ENCODE results near the gene HEBP2. TPM values are rescaled to one million over a fixed set of nuclear protein-coding genes. Genes with fewer than 3 reads are reported as not detected.

The HEBP2 gene
- total and polyA plus RNA-seq, 2 experiments from 2014 or later: 25.6 to 118 TPM

GRCh38 chr6:138371452-138371711, 32.6 kb upstream of the HEBP2 start:
- peaks cover 2% of the 10 kb centered on the region for H3K27me3 Mint-ChIP-seq (ENCODE audit: insufficient read depth, low read depth, poor library complexity)
- Histone ChIP-seq H3F3A (replicated peaks; ENCODE audit: low read depth) (no peaks in the 10 kb centered on the region), H3K4me3 (no peak overlapping the region), H2AFZ (no peak overlapping the region), H3K4me1 (ENCODE audit: insufficient read depth) (peaks cover 10% of the 10 kb centered on the region; the same call in 1 of the 2 replicates), H3K9me2 (ENCODE audit: insufficient read depth) (no peaks in the 10 kb centered on the region), H3K27ac (ENCODE audit: low read depth) (no peak overlapping the region), H3K36me3 (ENCODE audit: insufficient read depth) (no peaks in the 10 kb centered on the region), H3K79me2 (replicated peaks; ENCODE audit: insufficient read depth) (no peaks in the 10 kb centered on the region), H3K27me3 (ENCODE audit: insufficient read depth) (no peaks in the 10 kb centered on the region), H4K20me1 (replicated peaks; ENCODE audit: insufficient read depth) (no peaks in the 10 kb centered on the region), H3K4me2 (no peak overlapping the region)
- DNase-seq (ENCODE audit: low spot score): no peak
- no peak overlapping the region for H3K27ac Mint-ChIP-seq
- no peak for ATAC-seq
- H3K4me1 Mint-ChIP-seq: peaks cover 19% of the 10 kb centered on the region; the same call in 2 of the 3 replicates
- no peak overlapping the region for H3K4me3 Mint-ChIP-seq
- no peak for TF ChIP-seq ZNF462 (CRISPR knock-in tag; IDR thresholded peaks at IDR 0.05)
- TF ChIP-seq, protein P1, sequence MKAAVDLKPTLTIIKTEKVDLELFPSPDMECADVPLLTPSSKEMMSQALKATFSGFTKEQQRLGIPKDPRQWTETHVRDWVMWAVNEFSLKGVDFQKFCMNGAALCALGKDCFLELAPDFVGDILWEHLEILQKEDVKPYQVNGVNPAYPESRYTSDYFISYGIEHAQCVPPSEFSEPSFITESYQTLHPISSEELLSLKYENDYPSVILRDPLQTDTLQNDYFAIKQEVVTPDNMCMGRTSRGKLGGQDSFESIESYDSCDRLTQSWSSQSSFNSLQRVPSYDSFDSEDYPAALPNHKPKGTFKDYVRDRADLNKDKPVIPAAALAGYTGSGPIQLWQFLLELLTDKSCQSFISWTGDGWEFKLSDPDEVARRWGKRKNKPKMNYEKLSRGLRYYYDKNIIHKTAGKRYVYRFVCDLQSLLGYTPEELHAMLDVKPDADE (IDR thresholded peaks at IDR 0.05): no peak
- no peak for TF ChIP-seq JUNB (IDR thresholded peaks at IDR 0.05; ENCODE audit: unreplicated experiment)
- no peak for TF ChIP-seq ZNF331 (CRISPR knock-in tag; IDR thresholded peaks at IDR 0.05; ENCODE audit: low read depth)
- TF ChIP-seq, protein P2, sequence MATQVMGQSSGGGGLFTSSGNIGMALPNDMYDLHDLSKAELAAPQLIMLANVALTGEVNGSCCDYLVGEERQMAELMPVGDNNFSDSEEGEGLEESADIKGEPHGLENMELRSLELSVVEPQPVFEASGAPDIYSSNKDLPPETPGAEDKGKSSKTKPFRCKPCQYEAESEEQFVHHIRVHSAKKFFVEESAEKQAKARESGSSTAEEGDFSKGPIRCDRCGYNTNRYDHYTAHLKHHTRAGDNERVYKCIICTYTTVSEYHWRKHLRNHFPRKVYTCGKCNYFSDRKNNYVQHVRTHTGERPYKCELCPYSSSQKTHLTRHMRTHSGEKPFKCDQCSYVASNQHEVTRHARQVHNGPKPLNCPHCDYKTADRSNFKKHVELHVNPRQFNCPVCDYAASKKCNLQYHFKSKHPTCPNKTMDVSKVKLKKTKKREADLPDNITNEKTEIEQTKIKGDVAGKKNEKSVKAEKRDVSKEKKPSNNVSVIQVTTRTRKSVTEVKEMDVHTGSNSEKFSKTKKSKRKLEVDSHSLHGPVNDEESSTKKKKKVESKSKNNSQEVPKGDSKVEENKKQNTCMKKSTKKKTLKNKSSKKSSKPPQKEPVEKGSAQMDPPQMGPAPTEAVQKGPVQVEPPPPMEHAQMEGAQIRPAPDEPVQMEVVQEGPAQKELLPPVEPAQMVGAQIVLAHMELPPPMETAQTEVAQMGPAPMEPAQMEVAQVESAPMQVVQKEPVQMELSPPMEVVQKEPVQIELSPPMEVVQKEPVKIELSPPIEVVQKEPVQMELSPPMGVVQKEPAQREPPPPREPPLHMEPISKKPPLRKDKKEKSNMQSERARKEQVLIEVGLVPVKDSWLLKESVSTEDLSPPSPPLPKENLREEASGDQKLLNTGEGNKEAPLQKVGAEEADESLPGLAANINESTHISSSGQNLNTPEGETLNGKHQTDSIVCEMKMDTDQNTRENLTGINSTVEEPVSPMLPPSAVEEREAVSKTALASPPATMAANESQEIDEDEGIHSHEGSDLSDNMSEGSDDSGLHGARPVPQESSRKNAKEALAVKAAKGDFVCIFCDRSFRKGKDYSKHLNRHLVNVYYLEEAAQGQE (IDR thresholded peaks at IDR 0.05; ENCODE audit: unreplicated experiment): no peak
- TF ChIP-seq CTCF (conservative IDR thresholded peaks at IDR 0.05; ENCODE audit: low read depth in 2 of 2): no peak
- no peak for TF ChIP-seq EZH2 (IDR thresholded peaks at IDR 0.05; ENCODE audit: low read depth, unreplicated experiment)
- TF ChIP-seq STAT1 (IDR thresholded peaks at IDR 0.05; ENCODE audit: unreplicated experiment): no peak
- TF ChIP-seq ZNF114 (CRISPR knock-in tag; IDR thresholded peaks at IDR 0.05): no peak
- TF ChIP-seq POLR2AphosphoS5 (IDR thresholded peaks at IDR 0.05; ENCODE audit: low read depth): no peak
- no peak for TF ChIP-seq EZH2phosphoT487 (IDR thresholded peaks at IDR 0.05; ENCODE audit: unreplicated experiment)
- no peak for TF ChIP-seq NANOG (IDR thresholded peaks at IDR 0.05; ENCODE audit: borderline replicate concordance)
- TF ChIP-seq CREB1 (CRISPR knock-in tag; IDR thresholded peaks at IDR 0.05; ENCODE audit: low read depth): no peak
- peaks cover 5% of the 10 kb centered on the region; the same call in 2 of the 3 replicates for H3K9me3 Mint-ChIP-seq
- no peaks in the 10 kb centered on the region; the same call in 2 of the 3 replicates for H3K36me3 Mint-ChIP-seq (ENCODE audit: low read depth)
